ENCODE results near the gene UNC13D. TPM values are rescaled to one million over a fixed set of nuclear protein-coding genes. Genes with fewer than 3 reads are reported as not detected.

UNC13D gene
- total and polyA plus RNA-seq, 10 donors = 36.4 to 187 (median 120) TPM

DNA sequence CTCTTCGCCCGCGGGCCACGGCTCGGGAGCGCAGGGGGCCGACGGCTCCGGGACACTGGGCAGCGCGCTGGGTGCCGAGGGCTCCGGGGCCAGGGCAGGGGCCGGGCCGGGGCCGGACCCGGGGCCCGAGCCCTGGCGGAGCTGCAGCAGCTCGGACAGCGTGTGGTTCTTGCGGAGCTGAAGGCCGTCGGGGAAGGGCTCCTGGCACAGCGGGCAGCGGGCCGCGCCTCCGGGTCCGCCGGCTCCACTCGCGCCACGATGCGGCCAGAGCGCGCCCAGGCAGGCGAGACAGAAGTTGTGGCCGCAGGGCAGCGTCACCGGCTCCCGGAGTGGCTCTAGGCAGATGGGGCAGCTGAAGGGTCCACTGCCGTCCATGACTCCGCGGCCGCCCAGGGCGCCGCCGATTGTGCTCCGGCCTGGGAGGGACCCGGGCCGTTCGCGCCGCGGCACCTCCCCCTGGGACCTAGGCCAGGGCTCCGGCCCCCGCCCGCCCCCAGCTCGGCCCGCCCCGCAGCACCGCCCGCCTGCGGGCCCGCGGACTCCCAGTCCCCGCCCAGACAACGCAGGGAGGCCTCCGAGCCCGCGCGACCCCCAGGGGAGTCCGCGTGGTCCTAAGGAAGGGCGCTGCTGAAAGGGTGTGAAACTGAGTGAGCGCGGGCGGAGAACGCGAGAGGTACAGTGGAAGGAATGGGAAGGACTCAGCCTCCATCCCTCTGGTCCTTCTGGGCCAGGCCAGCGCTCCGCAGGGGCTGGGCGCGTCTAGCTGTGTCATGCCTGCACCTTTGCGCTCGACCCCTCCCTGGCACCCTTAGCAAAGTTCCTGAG is 34.2 kb upstream of the UNC13D start, which contains the start of gene TRIM47:
TRIM47 (minus strand) TSS at position 408 of the 825 bp plus-strand sequence; CDS start at position 375, 33 bp downstream.
- Histone ChIP-seq H3K36me3 (peaks cover 0 to 32% (median 11%) of the 10 kb centered on the region in 6 donors), H3K4me1 (peaks cover 23 to 62% (median 59%) of the 10 kb centered on the region in 6 donors), H3K9me3 (no peaks in the 10 kb centered on the region), H3K4me3 (peak within 1 kb of the TSS; percentile 49 to 76 (median 70)), H3K27ac (peak within 1 kb of the TSS; percentile 76 to 94 (median 90)), H3K27me3 (replicated peaks in 1 of 7) (peaks cover 0 to 44% (median 6%) of the 10 kb centered on the region in 7 donors)
- TF ChIP-seq POLR2AphosphoS5 (IDR thresholded peaks at IDR 0.05) (peak; percentile 64 to 89 (median 87)), POLR2A (IDR thresholded peaks at IDR 0.05) (peak in 1 of 3 donors; percentile 52)
- TF ChIP-seq, protein P1, sequence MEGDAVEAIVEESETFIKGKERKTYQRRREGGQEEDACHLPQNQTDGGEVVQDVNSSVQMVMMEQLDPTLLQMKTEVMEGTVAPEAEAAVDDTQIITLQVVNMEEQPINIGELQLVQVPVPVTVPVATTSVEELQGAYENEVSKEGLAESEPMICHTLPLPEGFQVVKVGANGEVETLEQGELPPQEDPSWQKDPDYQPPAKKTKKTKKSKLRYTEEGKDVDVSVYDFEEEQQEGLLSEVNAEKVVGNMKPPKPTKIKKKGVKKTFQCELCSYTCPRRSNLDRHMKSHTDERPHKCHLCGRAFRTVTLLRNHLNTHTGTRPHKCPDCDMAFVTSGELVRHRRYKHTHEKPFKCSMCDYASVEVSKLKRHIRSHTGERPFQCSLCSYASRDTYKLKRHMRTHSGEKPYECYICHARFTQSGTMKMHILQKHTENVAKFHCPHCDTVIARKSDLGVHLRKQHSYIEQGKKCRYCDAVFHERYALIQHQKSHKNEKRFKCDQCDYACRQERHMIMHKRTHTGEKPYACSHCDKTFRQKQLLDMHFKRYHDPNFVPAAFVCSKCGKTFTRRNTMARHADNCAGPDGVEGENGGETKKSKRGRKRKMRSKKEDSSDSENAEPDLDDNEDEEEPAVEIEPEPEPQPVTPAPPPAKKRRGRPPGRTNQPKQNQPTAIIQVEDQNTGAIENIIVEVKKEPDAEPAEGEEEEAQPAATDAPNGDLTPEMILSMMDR (IDR thresholded peaks at IDR 0.05 in 8 of 11, conservative IDR thresholded peaks at IDR 0.05 in 3 of 11) = no peak
- intact Hi-C loops (cut with DNase I; ENCODE audit: low total_unique reads) = no loop called here
- WGBS, 5 donors = 1 to 2% (median 1%) methylated on average over 16 to 87 of the region's 87 CpGs
- peak; percentile 88 for DNase-seq

DNA sequence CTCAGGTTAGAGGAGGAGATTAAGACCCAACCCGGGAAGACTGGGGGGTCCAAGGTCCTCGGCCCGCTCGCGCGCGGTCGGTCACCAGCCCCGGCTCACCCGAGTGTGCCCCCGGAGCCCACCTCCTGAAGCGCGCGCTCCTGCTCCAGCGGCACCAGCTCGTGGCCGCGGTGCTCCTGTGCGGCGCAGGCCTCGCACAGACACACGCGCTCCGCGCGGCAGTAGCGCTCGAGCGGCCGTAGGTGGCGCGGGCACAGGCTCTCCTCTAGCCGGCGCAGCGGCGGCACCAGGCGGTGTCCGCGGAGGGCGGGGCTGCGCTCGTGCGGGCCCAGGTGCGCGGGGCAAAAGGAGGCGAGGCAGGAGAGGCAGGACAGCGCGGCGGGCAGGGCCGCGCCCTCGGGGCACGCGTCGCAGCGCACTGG is 33.6 kb upstream of the UNC13D start:
- peaks cover 27 to 68% (median 66%) of the 10 kb centered on the region in 6 donors for H3K4me1 ChIP-seq
- 0 to 1% (median 1%) methylated on average over 21 to 56 of the region's 56 CpGs for WGBS, 5 donors
- no peak for TF ChIP-seq POLR2AphosphoS5 (IDR thresholded peaks at IDR 0.05)
- TF ChIP-seq POLR2A (IDR thresholded peaks at IDR 0.05) = no peak
- TF ChIP-seq, protein P1 (IDR thresholded peaks at IDR 0.05 in 8 of 11, conservative IDR thresholded peaks at IDR 0.05 in 3 of 11) = peak in 9 of 11 experiments; percentile 15 to 72 (median 63)
- H3K27ac ChIP-seq = peak overlapping the region; percentile 76 to 94 (median 90)
- intact Hi-C loops (cut with DNase I; ENCODE audit: low total_unique reads) = no loop called here
- H3K9me3 ChIP-seq = no peaks in the 10 kb centered on the region
- peak overlapping the region; percentile 49 to 76 (median 70) for H3K4me3 ChIP-seq
- H3K27me3 ChIP-seq (replicated peaks in 1 of 7) = peaks cover 0 to 44% (median 6%) of the 10 kb centered on the region in 7 donors
- peaks cover 0 to 36% (median 11%) of the 10 kb centered on the region in 6 donors for H3K36me3 ChIP-seq
- DNase-seq = peak; percentile 95

DNA sequence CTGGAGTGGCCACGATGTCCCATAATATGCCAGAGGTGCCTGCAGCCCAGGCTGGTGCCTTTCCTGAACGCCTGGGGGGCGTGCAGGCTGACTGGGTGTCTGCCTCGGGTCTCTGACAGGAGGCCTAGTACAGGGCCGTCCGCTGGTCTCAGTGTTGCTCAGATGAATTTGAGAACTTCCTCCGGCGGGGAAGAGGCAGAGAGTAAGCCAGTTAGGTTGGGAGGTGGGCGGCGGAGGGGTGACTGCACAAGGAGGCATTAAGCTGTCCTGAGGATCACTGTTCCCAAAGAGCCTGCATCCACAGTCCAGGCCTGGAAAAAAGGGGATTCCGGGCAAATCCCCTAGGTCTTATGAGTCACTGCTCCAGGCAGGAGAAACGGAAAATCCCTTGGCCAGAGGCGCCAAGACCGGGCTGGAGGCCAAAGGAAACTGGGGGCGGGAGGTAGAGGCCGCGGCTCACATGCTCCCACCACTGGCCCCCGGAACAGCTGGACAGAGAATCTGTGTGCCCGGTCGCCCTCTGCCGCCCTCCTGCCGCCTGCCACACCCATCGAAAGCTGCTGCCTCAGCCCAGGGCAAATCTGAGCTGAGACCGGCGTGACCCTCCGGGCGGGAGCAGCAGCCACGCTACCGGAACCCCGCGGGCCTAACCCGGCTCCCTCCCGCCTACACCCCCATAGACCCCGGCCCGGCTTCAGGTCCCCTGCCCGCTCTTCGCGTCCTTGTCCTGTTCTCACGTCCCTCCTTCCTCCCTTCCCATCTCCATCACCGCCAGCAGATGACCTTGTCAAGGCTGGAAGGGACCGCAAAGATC is 32.9 kb upstream of the UNC13D start:
- peaks cover 0 to 36% (median 11%) of the 10 kb centered on the region in 6 donors for H3K36me3 ChIP-seq
- H3K9me3 ChIP-seq = no peaks in the 10 kb centered on the region
- peak overlapping the region; percentile 49 to 76 (median 70) for H3K4me3 ChIP-seq
- WGBS, 5 donors = 7 to 24% (median 12%) methylated on average over 34 to 41 of the region's 41 CpGs
- TF ChIP-seq POLR2A (IDR thresholded peaks at IDR 0.05) = no peak
- peak; percentile 81 to 86 (median 86) for TF ChIP-seq POLR2AphosphoS5 (IDR thresholded peaks at IDR 0.05)
- TF ChIP-seq, protein P1 (IDR thresholded peaks at IDR 0.05 in 8 of 11, conservative IDR thresholded peaks at IDR 0.05 in 3 of 11) = peak in 1 of 11 experiments; percentile 22
- H3K4me1 ChIP-seq = peaks cover 32 to 75% (median 71%) of the 10 kb centered on the region in 6 donors
- intact Hi-C loops (cut with DNase I; ENCODE audit: low total_unique reads) = no loop called here
- H3K27ac ChIP-seq = peak overlapping the region; percentile 76 to 94 (median 90)
- H3K27me3 ChIP-seq (replicated peaks in 1 of 7) = peaks cover 0 to 44% (median 6%) of the 10 kb centered on the region in 7 donors
- peak; percentile 89 for DNase-seq
